HG03342 (cell line): ENCODE results near the gene ROPN1L.
A peak's percentile ranks its signal among the peaks of the same experiment; 100 is the strongest.

ENCODE experiments used
- ATAC-seq: cut with Tn5 transposase; IDR thresholded peaks from one replicate; pipeline ENCODE4 v1.9.1; 2021; ENCODE audit warnings: mild to moderate bottlenecking, moderate library complexity; ENCODE audit not compliant: unreplicated experiment

Gene ROPN1L

DNA sequence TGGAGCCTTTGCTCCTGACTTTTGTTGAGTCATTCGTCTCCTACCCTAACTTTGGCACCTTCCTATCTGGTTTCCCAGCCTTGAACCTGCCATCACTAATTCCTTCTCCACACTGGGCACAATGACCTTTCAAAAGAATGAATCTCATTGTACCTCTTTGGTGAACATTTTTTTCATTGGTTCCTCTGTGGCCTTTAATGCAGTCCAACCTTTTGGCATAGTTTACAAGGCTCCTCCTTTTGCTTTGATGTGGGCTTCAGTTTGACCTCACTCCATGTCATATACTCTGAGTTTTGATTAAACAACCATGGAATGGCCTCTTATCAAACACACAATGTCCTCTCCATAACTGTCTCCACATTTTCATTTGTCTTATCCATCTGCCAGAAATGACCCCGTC, 14.5 kb upstream of the ROPN1L start:
- ATAC-seq = no peak

DNA sequence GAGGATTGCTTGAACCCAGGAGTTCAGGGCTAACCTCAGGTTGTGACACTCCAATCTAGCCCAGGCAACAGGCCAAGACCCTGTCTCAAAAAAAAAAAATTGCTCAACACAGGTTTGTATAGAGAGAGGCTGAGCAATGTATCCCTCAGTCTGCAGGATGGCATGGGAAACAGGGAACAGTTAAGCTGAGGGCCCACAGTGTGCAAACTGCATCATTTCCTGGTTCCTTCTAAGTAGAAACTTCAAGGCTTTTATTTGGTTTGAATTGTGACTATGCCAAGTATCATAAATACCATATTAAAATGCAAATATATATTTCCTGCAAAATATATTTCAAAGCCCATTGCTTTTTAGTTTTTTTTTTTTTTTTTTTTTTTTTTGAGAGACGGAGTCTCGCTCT, 13.7 kb upstream of the ROPN1L start:
- no peak for ATAC-seq

DNA sequence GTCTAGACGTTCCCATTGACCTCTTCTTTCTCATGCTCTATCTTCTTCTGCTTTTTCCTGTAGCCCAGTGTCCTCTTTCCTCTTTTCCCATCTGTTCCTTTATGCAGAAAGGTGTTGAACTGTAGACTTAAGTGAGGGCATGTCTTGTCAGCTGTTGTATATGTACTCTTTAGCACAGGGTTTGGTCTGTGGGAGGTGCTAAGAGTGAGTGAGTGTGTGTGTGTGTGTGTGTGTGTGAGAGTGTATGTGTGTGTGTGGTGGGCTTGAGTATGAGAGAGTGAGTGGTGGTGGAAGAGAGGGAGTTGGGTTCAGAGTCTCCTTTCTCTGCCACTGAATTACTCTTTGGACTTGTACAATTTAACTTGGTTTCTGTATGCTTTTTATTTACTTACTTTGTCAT, 10.3 kb upstream of the ROPN1L start:
- ATAC-seq = no peak

DNA sequence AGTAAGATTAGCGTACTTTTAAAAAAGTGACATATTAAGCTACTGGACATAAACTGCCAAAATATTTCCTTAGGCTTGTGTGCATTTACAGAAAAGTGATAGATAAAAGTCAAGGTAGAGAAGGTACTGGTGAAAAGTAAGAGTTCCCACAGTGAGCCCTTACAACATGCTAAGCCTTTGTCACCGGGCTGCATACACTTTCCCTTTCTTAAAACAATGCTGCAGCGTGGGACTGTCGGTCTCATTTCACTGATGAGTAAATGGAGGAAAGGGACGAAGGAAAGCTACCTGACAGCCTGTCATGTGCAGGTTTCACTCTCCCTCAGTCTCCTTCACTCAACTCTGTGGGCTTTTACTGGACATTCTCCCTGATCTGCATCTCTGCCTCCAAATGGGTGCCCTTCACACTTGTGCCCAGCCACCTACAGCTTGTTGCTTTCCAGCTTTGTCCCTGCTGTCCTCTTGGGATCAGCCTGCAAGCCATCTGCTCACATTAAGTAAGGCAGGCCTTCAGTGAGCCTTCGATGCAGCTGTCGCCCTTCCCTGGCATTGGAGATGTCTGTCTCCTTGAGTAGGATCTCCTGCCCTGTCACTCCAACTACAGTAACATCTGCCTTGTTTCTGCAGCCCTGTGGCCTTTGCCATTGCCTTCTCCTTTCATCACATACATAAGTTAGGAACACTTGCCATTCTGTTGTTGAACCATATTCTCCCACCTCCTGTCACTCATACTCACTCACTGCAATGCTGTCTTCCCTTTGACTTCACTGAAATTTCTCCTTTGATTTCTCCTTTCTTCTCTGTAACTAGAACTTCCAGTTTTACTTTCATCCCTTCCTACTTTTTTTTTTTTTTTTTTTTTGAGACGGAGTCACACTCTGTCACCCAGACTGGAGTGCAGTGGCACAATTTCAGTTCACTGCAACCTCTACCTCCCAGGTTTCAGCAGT, 9.3 kb upstream of the ROPN1L start:
- no peak for ATAC-seq

DNA sequence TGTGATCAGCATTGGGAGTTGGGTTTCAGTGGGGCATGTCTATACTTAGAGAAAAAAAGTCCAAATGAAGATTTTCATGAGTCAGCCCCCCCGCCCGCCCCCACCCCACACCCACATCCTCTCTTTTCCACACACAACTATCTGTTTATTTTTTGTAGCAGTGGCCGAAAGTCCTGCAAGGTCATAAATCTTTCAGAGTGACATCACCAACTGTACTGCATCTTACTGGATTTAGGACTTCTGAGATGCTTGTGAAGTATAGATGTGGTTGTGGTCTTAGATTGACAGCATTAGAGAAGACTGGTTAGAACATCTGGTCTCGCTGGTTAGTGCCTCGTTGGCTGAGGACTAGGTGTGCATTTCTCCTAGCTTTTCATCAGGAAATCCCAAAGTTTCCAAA, 7.3 kb upstream of the ROPN1L start:
- ATAC-seq = no peak

DNA sequence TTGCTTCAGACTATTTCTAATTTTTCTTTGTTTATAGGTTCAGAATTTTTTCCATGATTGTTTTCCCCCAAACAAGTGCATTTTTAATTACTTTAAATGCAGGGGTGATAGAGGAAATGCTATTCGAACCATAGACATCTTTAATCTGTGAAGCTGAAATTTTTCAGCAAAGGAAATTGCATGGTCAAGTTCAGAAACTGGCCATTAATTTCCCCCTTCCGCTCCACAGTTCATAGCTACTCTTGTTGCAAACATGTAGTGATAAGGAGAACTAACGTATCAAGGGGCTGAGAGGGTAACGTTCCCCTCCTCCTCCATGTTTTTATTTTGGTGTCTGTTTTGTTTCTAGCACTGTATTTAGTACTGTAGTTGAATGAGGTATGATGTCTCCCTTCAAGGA, 3.4 kb upstream of the ROPN1L start:
- ATAC-seq = no peak

DNA sequence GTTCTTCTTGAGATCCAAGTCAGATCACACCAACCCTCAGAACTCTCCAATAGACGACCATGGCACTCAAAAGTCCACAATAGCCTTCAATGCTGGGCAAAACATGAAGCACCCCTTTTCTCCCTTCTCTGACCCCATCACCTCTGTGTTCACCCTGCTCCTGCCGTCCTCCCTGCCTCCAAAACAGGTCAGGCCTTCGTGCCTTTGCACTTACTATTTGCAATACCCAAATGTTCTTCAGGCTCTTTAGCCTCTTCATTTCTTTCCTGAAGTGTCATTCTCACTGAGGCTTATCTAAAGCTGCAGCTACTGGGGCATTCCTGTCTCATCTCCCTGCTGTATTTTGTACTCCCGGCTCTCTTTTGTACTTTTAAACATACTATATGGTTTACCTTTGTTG, 2.0 kb upstream of the ROPN1L start:
- ATAC-seq = no peak

DNA sequence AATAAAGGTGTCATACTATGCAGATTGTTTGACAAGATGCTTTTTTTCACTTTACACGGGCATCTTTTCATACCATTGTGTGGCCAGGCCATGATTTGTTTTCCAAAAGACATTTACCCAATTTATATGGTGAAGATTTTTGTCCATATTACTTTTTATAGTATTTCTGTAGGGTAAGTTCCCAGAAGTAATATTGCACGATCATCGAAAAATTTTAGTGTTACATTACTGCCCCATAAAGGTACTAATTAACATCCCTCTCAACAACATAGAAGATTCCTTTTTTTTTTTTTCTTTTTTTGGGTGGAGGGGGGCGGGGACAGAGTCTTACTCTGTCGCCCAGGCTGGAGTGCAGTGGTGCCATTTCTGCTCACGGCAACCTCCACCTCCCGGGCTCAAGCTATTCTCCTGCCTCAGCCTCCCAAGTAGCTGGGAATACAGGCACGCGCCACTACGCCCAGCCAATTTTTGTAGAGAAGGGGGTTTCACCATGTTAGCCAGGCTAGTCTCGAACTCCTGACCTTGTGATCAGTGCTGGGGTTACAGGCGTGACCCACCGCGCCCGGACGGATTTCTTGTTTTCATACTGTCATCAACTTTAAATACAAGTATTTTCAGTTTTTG, 1.2 kb upstream of the ROPN1L start:
- no peak for ATAC-seq

DNA sequence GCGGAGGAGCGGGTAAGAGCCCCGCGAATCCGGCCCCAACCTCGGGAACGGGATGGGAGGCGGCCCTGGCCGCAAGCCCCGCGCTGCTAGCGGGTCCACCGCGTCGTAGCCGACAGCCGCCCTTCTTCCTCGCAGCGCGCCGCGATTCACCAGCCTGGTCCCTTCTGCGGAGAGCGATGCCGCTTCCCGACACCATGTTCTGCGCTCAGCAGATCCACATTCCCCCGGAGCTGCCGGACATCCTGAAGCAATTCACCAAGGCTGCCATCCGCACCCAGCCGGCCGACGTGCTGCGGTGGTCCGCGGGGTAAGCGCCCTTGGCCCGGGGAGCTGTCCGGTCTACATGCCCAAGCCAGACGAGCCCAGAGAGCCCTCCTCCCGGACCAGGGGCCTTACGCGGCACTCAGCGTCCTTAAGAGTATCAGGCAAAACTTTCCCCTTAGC, 335 bp downstream of the ROPN1L start:
- ATAC-seq = peak; percentile 39

DNA sequence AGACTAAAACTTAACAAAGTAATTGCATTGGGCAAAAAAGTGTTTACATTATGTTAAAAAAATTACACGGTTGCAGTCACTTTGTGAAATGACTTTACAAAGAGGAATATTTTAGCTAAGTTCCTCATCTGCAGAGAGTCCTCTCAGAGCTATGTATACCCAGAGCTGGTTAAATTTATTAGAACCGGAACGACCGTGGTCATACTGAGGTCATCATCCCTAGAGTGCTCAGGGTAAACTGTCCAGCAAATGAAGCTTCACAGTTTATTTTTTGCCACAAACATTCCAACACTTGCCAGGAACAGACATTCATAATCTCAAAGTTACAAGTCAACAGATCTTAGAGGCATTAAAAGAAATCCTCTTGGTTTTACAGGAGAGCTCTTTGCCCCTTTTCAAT, 897 bp downstream of the ROPN1L start:
- ATAC-seq = no peak

DNA sequence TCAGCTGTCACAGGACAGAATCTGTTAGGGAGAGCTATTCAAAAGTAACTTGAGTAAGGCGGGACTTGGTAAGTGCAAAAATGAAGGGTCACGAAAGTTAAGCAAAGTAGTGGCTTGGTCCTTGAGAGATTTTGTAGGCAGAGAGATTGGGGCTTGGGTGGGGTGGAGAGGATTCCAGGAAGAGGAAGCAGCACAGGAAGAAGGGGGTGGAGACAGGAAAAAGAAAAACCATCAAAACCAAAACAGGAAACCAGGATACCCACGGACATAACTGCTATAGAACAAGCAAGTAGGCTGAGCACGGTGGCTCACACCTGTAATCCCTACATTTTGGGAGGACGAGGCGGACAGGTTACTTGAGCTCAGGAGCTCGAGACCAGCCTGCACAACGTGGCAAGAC, 3.7 kb downstream of the ROPN1L start:
- ATAC-seq = no peak

DNA sequence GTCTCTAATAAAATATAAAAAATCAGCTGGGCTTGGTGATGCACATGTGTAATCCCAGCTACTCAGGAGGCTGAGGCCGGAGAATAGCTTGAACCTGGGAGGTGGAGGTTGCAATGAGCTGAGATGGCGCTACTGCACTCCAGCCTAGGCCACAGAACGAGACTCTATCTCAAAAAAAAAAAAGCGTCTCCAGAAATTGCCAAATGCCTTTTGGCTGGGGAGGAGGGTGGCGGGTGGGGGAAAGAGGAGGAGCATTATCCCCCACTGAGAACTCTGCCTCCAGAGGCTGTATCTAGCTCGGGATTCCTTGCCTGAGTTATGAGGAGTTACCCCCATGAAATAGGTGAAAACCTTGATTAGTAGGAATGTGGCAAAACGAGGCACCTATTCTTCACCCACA, 4.8 kb downstream of the ROPN1L start:
- no peak for ATAC-seq

DNA sequence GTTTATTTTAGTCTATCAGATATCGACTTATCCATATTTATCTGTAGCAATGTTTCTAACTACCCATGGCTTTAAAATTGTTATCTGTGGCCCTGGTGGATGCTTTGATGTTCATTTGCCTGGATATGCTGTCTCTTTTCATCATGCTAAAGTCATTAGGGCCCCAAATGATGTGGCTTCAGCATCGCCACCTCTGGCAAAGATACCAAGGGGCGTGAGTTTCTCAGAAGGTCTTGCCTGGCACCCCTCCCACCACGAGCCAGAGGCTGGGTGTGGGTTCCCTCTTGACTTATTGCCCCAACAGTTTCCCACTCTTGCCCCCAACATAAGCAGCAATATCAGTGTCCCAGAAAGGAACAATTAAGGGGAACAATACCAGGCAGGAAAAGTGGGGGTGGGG, 5.4 kb downstream of the ROPN1L start:
- no peak for ATAC-seq

DNA sequence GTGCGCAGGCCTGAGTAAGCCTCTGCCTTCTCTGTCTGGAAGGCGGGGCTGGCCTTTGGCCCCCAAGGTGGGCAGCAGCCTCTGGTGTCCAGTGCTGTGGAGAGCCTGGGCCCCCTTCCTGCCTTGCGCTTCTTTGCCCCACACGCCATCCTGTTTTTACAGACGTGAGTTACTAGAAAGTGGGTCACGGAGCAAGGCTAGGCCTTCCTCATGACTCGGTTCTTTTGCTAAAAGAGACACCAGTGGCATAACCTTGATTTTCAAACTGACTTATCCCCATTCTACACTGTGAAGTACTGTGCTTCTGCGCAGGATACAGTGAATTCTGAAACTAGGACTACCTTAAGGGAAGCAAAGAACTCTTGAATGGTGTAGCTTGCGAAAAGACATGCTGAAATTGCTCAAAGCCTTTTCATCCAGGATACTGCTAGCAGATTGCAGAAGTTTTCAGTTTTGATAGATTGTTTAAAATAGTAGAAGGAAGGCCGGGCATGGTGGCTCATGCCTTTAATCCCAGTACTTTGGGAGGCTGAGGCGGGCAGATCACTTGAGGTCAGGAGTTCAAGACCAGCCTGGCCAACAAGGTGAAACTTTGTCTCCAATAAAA, 7.2 kb downstream of the ROPN1L start:
- ATAC-seq = no peak

DNA sequence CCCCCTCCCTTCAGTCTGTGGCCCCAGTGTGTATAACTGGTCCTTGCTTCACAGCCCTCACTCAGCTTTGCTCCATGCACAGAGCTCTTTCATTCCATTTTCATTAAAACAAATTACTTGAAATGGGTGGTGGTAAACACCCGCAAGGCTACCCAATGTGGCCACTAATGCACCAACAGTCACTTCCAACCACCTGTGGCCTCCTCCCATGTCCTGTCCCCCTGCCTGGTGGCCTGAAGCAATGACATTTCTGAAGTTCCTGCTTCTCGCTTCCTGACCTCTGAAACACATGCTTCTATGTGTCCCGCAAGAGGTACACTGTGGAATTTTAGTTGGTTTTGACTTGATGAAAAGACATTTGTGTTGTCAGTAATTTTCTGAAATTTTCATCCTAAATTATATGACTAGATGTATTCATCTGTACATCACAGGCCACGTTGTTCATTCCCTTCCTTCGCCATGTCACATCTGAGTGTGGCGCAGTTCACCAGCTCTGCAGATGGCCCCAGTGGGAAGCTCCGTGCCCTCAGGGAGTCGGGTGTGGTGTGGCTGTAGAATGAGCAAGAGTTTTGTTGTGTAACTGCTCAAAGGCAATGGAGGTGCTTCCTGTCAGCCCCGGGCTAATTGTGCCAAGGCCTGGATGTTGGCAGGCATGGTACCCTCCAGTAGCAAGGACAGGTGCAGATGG, 9.6 kb downstream of the ROPN1L start:
- ATAC-seq = no peak

DNA sequence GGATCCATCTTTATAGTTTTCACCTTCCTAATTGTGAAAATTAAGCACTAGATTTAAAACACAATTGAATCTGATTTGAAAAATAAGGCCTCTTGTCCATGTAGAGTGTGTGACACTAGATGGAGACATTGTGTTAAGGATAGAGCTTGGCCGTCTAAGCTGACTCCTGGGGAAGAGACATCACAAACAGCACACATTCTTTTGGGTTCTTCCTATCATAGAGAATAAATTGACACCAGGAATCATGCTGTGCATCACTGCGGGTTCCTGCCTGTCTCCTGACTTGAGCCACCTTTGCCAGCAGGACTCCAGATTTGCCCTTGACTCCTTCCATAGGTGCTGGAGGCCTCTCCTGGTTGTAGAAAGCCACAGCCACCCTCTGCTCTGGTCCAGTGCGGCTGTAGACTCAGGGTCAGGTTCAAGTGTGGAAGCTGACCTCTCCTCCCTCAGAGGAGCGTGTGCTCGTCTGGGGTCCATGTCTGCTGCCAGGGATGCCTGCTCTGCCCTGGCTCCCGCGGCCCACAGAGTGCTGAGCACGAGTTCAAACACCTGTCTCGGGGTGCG, 11.2 kb downstream of the ROPN1L start:
- peak; percentile 86 for ATAC-seq

DNA sequence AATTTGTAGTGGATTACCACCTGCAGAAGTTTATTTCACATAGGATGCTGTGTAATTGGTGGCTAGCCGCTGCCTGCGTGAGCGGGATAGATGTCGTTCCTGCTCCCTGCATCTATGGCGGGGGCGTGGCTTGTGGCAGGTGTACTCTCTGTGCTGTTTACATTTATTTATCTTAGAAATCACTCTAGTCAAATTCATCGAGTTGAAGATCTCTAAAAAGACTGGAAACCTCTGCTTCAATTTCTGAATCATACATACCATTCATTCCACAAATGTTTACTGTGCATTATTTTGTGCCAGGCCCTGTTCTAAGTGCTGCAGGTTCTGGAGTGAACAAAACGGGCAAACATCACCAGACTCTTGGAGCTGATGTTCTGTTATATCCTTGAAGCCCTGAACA, 11.9 kb downstream of the ROPN1L start:
- ATAC-seq = no peak

DNA sequence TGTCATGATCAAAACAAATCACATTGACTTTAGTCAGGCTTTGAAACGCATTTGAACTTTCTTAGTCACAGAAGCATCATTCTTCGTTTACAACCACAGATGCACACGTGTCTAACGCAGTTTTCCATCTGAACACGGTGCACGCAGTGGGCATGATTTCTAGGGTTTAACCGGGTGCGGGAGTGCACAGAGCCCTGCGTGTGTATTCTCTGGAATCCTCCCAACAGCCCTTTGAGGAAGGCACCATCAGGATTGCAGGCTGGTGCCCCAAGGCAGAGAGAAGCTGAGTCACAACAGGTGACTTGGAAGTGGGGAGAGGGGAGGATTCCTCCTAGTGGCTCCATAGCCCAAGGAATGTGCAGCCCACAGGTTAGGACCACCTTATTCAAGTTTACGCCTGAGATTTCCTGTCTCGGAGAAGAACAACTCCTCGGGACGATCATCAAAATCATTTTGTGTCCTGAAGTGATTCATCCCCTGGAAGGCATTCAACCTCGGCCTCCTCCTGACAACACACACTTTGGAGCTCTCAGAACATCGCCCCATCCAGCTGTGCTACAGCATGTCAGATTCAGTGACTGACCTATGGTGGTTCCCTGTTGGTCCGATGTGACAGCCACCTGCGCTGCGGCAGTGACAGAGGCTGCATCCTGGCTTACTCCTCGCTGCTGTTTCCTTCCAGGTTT, 13.1 kb downstream of the ROPN1L start:
- ATAC-seq = no peak

DNA sequence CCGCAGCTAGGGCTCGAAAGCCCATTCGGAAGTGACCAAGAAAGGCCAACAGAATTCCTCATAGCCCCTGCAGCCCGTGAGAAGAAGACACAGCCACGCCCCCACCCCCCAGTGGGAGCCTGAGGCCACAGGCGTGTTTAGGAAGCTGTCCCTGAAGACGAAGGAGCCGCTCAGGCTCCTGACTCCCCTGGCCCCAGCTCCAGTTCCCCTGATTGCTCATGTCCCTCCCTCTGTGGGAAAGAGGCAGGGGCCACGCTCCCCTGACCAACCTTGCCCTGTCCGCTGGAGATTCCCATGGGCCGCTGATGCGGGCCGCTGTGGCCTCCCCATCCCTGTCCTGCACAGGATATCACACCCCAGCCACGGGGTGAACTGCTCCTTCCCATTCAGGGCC, 13.6 kb downstream of the ROPN1L start:
- no peak for ATAC-seq

DNA sequence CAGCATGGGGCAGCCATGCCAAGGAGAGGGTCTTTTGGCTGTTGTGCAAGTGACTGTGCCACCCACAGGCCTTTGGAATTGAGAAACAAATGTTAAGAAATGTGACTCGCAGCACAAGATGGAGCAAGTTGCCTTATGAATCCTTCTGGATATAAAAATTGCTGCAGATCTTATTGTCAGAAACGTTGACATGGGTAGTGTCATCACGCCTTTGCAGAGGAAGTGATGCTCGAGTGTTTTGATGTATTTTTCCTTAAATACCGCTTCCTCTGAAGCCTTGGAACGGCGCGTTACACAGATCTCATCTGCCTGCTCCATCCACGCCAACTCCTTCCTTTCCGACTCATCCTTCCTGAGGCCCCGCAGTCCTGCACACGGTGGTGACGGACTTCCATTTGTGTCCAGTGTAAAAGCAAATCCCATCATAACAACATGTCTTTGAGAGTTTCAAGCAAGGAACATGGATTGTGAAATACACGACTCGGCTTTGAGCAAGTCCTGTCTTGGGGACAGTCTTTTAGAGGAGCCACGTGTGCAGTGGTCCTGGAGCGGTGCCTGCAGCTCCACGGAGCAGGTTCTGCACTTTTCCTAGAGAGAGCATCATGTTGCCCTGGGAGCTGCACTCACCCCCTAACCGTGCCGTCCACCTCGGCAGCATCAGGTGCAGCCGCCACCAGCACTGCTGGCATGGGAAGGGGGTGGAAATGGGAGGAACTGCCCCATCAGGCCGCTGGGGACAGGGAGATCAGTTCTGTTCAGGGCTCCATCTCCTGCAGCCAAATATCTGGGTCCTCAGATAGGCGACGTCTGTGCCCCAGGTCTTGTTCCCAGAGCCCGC, 15.1 kb downstream of the ROPN1L start:
- ATAC-seq = no peak
